ENCODE measurements around the gene KSR2.

The KSR2 gene

GRCh38 chr12:117968151-117968789 is 520 bp downstream of the KSR2 start:
- no CpG with 5 or more reads among the region's 10 CpGs for WGBS (ENCODE audit: insufficient coverage, insufficient read length)
- Histone ChIP-seq H3K9me3 (ENCODE audit: control insufficient read depth, insufficient read depth, low read length) (no peaks in the 10 kb centered on the region), H3K27ac (ENCODE audit: low read length) (no peak overlapping the region), H3K4me1 (ENCODE audit: control insufficient read depth, insufficient read depth, low read length) (no peaks in the 10 kb centered on the region; the same call in 1 of the 2 replicates), H3K36me3 (ENCODE audit: control insufficient read depth, insufficient read depth, low read length) (no peaks in the 10 kb centered on the region), H3K4me3 (ENCODE audit: low read length) (peak overlapping the region; percentile 72; the same call in 1 of the 2 replicates), H3K27me3 (ENCODE audit: control insufficient read depth, insufficient read depth, low read length) (no peaks in the 10 kb centered on the region)
- DNase-seq (ENCODE audit: low read depth, low spot score): no peak

GRCh38 chr12:117967512-117967911 is 1.3 kb downstream of the KSR2 start:
- no peak overlapping the region; the same call in 1 of the 2 replicates for H3K4me3 ChIP-seq (ENCODE audit: low read length)
- no peaks in the 10 kb centered on the region for H3K9me3 ChIP-seq (ENCODE audit: control insufficient read depth, insufficient read depth, low read length)
- H3K27ac ChIP-seq (ENCODE audit: low read length): no peak overlapping the region
- no peaks in the 10 kb centered on the region for H3K27me3 ChIP-seq (ENCODE audit: control insufficient read depth, insufficient read depth, low read length)
- no peaks in the 10 kb centered on the region for H3K36me3 ChIP-seq (ENCODE audit: control insufficient read depth, insufficient read depth, low read length)
- H3K4me1 ChIP-seq (ENCODE audit: control insufficient read depth, insufficient read depth, low read length): no peaks in the 10 kb centered on the region; the same call in 1 of the 2 replicates
- WGBS (ENCODE audit: insufficient coverage, insufficient read length): no CpG with 5 or more reads among the region's 12 CpGs
- no peak for DNase-seq (ENCODE audit: low read depth, low spot score)

- no peaks in the 10 kb centered on the region for H3K27me3 ChIP-seq (ENCODE audit: control insufficient read depth, insufficient read depth, low read length)
- DNase-seq (ENCODE audit: low read depth, low spot score): no peak
- no peaks in the 10 kb centered on the region for H3K9me3 ChIP-seq (ENCODE audit: control insufficient read depth, insufficient read depth, low read length)
- H3K36me3 ChIP-seq (ENCODE audit: control insufficient read depth, insufficient read depth, low read length): no peaks in the 10 kb centered on the region
- H3K27ac ChIP-seq (ENCODE audit: low read length): no peak overlapping the region
- H3K4me1 ChIP-seq (ENCODE audit: control insufficient read depth, insufficient read depth, low read length): no peaks in the 10 kb centered on the region; the same call in 1 of the 2 replicates
- no CpG with 5 or more reads among the region's 4 CpGs for WGBS (ENCODE audit: insufficient coverage, insufficient read length)
- H3K4me3 ChIP-seq (ENCODE audit: low read length): no peak overlapping the region
These were observed 1.7 kb downstream of the KSR2 start for GRCh38 chr12:117967043-117967442.

- H3K27ac ChIP-seq (ENCODE audit: low read length): no peak overlapping the region
- no peaks in the 10 kb centered on the region for H3K36me3 ChIP-seq (ENCODE audit: control insufficient read depth, insufficient read depth, low read length)
- no peak for DNase-seq (ENCODE audit: low read depth, low spot score)
- H3K4me3 ChIP-seq (ENCODE audit: low read length): no peak overlapping the region
- H3K4me1 ChIP-seq (ENCODE audit: control insufficient read depth, insufficient read depth, low read length): no peaks in the 10 kb centered on the region; the same call in 1 of the 2 replicates
- no peaks in the 10 kb centered on the region for H3K27me3 ChIP-seq (ENCODE audit: control insufficient read depth, insufficient read depth, low read length)
- no CpG with 5 or more reads among the region's 9 CpGs for WGBS (ENCODE audit: insufficient coverage, insufficient read length)
- H3K9me3 ChIP-seq (ENCODE audit: control insufficient read depth, insufficient read depth, low read length): no peaks in the 10 kb centered on the region
These were observed 2.3 kb downstream of the KSR2 start for GRCh38 chr12:117966511-117966910.

GRCh38 chr12:117963836-117964235 is 5.0 kb downstream of the KSR2 start:
- Histone ChIP-seq H3K4me3 (ENCODE audit: low read length) (no peak overlapping the region), H3K36me3 (ENCODE audit: control insufficient read depth, insufficient read depth, low read length) (no peaks in the 10 kb centered on the region), H3K4me1 (ENCODE audit: control insufficient read depth, insufficient read depth, low read length) (no peaks in the 10 kb centered on the region; the same call in 1 of the 2 replicates), H3K27me3 (ENCODE audit: control insufficient read depth, insufficient read depth, low read length) (no peaks in the 10 kb centered on the region), H3K27ac (ENCODE audit: low read length) (no peak overlapping the region), H3K9me3 (ENCODE audit: control insufficient read depth, insufficient read depth, low read length) (no peaks in the 10 kb centered on the region)
- WGBS (ENCODE audit: insufficient coverage, insufficient read length): no CpG with 5 or more reads among the region's 7 CpGs
- DNase-seq (ENCODE audit: low read depth, low spot score): no peak

GRCh38 chr12:117936722-117937484 is 31.9 kb downstream of the KSR2 start:
- Histone ChIP-seq H3K27me3 (ENCODE audit: control insufficient read depth, insufficient read depth, low read length) (no peaks in the 10 kb centered on the region), H3K27ac (ENCODE audit: low read length) (no peak overlapping the region), H3K4me3 (ENCODE audit: low read length) (no peak overlapping the region), H3K9me3 (ENCODE audit: control insufficient read depth, insufficient read depth, low read length) (no peaks in the 10 kb centered on the region), H3K4me1 (ENCODE audit: control insufficient read depth, insufficient read depth, low read length) (no peaks in the 10 kb centered on the region), H3K36me3 (ENCODE audit: control insufficient read depth, insufficient read depth, low read length) (no peaks in the 10 kb centered on the region)
- no peak for DNase-seq (ENCODE audit: low read depth, low spot score)
- no CpG with 5 or more reads among the region's 6 CpGs for WGBS (ENCODE audit: insufficient coverage, insufficient read length)

GRCh38 chr12:117933545-117933944 is 35.2 kb downstream of the KSR2 start:
- Histone ChIP-seq H3K9me3 (ENCODE audit: control insufficient read depth, insufficient read depth, low read length) (no peaks in the 10 kb centered on the region), H3K27ac (ENCODE audit: low read length) (no peak overlapping the region), H3K27me3 (ENCODE audit: control insufficient read depth, insufficient read depth, low read length) (no peaks in the 10 kb centered on the region), H3K4me1 (ENCODE audit: control insufficient read depth, insufficient read depth, low read length) (no peaks in the 10 kb centered on the region), H3K36me3 (ENCODE audit: control insufficient read depth, insufficient read depth, low read length) (no peaks in the 10 kb centered on the region), H3K4me3 (ENCODE audit: low read length) (no peak overlapping the region)
- no peak for DNase-seq (ENCODE audit: low read depth, low spot score)
- no CpG with 5 or more reads among the region's 5 CpGs for WGBS (ENCODE audit: insufficient coverage, insufficient read length)

- no CpG with 5 or more reads among the region's 4 CpGs for WGBS (ENCODE audit: insufficient coverage, insufficient read length)
- Histone ChIP-seq H3K4me3 (ENCODE audit: low read length) (no peak overlapping the region), H3K9me3 (ENCODE audit: control insufficient read depth, insufficient read depth, low read length) (no peaks in the 10 kb centered on the region), H3K36me3 (ENCODE audit: control insufficient read depth, insufficient read depth, low read length) (no peaks in the 10 kb centered on the region), H3K4me1 (ENCODE audit: control insufficient read depth, insufficient read depth, low read length) (0 out of 2 replicates have a peak, but pooled peaks cover 1% of the 10 kb centered on the region), H3K27me3 (ENCODE audit: control insufficient read depth, insufficient read depth, low read length) (no peaks in the 10 kb centered on the region), H3K27ac (ENCODE audit: low read length) (no peak overlapping the region)
- no peak for DNase-seq (ENCODE audit: low read depth, low spot score)
These were observed 42.3 kb downstream of the KSR2 start for GRCh38 chr12:117926391-117926899.

- DNase-seq (ENCODE audit: low read depth, low spot score): no peak
- Histone ChIP-seq H3K36me3 (ENCODE audit: control insufficient read depth, insufficient read depth, low read length) (no peaks in the 10 kb centered on the region), H3K27ac (ENCODE audit: low read length) (no peak overlapping the region), H3K4me1 (ENCODE audit: control insufficient read depth, insufficient read depth, low read length) (0 out of 2 replicates have a peak, but pooled peaks cover 1% of the 10 kb centered on the region), H3K4me3 (ENCODE audit: low read length) (no peak overlapping the region), H3K27me3 (ENCODE audit: control insufficient read depth, insufficient read depth, low read length) (no peaks in the 10 kb centered on the region), H3K9me3 (ENCODE audit: control insufficient read depth, insufficient read depth, low read length) (no peaks in the 10 kb centered on the region)
- no CpG with 5 or more reads among the region's 6 CpGs for WGBS (ENCODE audit: insufficient coverage, insufficient read length)
These were observed 46.6 kb downstream of the KSR2 start for GRCh38 chr12:117921929-117922777.

GRCh38 chr12:117919479-117919878 is 49.3 kb downstream of the KSR2 start:
- Histone ChIP-seq H3K4me3 (ENCODE audit: low read length) (no peak overlapping the region), H3K27me3 (ENCODE audit: control insufficient read depth, insufficient read depth, low read length) (no peaks in the 10 kb centered on the region), H3K4me1 (ENCODE audit: control insufficient read depth, insufficient read depth, low read length) (no peaks in the 10 kb centered on the region), H3K9me3 (ENCODE audit: control insufficient read depth, insufficient read depth, low read length) (no peaks in the 10 kb centered on the region), H3K36me3 (ENCODE audit: control insufficient read depth, insufficient read depth, low read length) (no peaks in the 10 kb centered on the region), H3K27ac (ENCODE audit: low read length) (no peak overlapping the region)
- WGBS (ENCODE audit: insufficient coverage, insufficient read length): no CpG with 5 or more reads among the region's 2 CpGs
- no peak for DNase-seq (ENCODE audit: low read depth, low spot score)

Data from iPS DF 6.9 (cell line).